ENCODE data around the gene UBTD2.

Gene UBTD2

DNA sequence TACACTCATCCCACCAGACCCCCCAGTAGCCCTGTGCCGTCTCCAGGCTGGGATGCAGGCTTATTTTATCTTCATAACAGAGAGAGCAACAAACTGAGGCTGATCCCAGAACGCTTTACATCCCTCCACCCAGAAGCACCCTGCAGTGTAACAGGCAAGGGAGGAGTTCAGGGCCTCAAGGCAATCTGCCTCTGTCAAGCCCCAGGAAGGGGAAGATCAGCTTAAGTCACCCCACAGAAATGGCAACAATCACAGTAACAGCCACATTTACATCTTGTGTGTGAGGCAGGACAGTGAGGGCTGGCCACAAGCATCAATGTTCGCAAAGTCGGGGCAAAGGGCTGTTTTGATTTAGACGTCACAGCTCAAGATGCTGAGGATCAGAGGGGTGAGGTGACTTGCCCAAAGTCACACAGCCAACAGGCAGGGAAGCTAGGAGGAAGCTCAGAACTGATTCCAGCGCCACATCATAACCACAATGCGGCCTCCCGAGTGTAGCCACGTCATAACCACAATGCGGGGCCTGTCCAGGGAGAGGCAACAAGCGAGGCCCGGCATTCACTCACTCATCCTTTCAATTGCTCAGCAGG, 109.9 kb downstream of the UBTD2 start:
- peak; percentile 88 for FAIRE-seq

DNA sequence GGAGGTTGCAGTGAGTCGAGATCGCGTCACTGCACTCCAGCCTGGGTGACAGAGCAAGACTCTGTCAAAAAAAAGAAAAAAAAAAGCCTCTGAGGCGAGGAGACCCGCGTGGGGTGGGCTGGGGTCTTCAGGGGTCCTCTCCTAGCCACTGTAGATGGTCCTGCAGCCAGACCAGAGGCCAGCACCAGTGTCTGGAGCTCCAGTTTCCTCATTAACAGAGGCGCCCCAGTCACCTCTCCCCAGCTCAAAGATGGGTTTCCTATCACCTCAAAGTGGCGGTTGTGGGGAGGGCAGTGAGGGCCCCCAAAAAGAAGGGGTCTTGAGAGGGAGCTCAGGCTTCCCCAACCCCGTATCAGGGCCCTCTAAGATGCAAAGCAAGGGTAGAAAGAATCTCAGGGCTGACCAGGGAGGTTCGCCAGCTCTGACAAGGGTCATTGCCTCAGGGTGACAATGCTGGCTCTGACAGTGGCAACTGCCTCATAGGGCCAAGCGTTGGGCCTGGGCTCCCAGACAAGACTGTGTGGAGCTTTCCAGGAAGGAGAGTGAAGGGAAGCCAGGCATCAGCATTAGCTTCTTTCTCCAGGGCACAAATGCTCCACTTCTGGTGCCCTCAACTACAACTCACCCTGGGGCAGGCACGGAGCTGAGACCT, 110.5 kb downstream of the UBTD2 start:
- DNase-seq (ENCODE audit: low spot score) (peak; percentile 49), FAIRE-seq (peak; percentile 75)

More for the DNA sequence above, 109.9 kb downstream of the UBTD2 start:
- DNase-seq (ENCODE audit: low spot score), result peak; percentile 79

DNA sequence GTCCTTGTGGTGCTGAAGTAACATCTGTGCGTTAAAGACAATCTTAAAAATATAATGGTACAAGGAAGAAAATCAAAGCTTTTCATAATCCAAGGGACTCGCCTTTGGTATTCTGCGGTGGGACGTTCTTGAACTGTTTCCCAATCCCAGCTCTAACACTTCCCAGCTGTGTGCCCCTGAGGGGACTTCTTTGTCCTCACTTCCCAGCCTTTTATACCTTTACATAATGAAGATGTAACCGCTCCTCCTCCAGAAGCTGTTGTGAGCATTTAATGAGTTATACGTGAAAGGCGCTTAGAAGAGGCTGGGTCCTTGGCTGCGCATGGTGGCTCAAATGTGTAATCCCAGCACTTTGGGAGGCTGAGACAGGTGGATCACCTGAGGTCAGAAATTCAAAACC, 112.4 kb downstream of the UBTD2 start:
- DNase-seq (ENCODE audit: low spot score) (no peak), FAIRE-seq (no peak)

DNA sequence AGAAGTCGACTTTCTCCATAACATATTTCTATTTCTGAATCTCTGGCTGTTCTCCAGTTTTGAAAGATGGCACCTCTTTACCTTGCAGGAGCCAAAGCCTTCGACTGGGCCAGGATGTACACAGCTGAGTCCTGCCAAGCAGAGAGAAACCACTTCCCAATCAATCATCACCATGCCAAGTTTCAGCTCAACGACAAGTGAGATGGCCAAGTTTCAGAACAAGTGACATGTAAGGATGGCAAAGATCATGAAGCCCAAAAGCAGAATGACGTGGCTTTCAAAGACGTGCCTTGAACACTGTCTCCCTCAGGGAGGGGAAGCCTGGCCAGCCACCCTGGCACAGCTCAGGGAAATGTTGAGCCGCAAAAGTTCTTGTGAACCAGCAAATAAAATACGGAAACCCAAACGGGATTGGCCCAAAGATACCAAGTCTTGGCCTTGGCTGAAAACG, 113.3 kb downstream of the UBTD2 start:
- FAIRE-seq (no peak), DNase-seq (ENCODE audit: low spot score) (no peak)

DNA sequence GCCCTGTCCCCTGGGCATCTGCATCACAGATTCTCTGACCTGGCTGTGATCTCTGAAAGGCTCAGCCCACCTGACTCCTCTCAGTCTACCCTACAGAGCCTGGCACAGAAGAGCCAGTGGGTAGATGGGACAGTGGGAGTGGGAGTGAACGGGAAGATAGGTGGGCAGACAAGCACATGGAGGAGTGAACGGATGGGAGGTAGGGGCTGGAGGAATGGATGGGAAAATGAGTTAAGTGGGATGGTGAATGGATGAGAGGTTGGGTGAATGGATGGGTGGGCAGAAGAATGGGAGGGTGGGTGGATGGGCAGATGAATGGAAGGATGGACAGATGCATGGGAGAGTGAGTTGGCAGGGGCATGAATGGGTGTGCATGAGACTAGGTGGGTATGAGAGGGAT, 114.3 kb downstream of the UBTD2 start:
- FAIRE-seq (no peak), DNase-seq (ENCODE audit: low spot score) (no peak)

DNA sequence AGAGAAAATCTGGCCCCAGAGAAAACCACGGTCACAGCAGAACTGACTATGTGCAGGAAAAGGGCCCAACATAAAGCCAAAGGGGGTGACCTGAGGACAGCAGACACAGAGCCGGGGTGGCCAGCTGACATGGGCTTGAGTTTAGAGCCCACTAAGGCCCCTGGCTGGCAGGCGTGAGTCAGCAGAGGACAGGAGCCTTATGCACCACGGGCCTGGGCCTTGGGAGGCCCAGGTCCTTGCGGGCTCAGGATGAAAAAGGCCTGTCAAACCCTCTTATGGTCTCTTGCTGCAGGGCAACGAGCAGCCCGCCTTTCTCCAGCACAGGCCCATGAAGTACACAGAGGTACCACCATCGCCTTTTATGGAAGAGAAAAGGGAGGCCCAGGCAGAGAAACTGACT, 115.3 kb downstream of the UBTD2 start:
- FAIRE-seq (no peak), DNase-seq (ENCODE audit: low spot score) (no peak)

DNA sequence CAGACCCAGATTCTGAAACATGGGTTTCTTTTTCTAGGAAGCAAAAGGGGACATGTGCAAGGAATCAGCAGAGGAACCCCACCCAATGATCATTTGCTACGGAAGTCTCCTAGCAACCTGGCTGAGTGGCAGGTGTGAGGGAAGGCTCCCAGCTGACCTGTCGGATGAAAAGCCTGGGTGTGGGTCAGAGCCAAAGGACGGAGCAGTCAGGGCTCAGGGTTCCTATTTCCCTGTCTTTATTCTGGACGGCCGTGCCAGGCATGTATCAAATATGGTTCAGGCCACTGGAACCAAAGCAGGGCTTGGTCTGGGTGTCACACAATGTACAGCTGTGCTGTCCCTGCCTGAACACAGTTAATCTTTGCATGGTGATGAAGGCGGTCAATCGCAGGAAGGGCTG, 115.7 kb downstream of the UBTD2 start:
- FAIRE-seq, result no peak
- no peak for DNase-seq (ENCODE audit: low spot score)

DNA sequence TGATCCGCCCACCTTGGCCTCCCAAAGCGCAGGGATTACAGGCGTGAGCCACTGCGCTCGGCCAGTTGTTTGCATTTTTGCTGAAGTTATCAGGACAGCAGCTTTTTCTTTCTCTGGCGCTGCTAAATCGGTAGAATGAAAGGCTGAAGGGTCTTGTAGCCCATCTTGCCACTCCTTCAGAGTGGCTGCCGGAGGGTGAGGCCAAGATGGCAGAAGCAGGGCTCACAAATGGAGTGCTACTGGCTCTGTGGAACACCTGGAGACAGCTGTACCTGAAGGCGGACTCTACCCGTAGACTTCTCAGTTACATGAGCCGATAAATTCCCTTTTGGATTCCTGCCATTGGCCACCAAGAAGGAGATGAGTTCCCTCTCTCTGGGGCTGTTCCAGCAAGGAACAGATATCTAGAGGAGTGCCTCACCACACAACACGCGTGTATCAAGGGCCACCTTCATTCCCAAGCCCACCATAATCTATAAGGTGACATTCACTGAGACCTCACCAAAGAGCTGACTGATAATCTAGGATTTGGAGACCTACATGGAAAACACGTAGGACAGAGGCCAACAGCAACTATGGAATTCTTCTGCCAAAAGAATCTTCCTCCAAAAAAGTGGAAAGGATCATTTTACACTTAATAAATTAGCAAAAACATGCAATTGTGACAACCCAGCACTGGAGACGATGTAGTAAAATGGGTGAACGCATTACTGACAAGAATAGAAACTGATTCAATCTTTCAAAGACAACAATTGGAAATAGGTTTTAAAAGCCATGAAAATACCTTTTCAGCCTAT, 117.3 kb downstream of the UBTD2 start:
- DNase-seq (ENCODE audit: low spot score) (no peak), FAIRE-seq (no peak)

DNA sequence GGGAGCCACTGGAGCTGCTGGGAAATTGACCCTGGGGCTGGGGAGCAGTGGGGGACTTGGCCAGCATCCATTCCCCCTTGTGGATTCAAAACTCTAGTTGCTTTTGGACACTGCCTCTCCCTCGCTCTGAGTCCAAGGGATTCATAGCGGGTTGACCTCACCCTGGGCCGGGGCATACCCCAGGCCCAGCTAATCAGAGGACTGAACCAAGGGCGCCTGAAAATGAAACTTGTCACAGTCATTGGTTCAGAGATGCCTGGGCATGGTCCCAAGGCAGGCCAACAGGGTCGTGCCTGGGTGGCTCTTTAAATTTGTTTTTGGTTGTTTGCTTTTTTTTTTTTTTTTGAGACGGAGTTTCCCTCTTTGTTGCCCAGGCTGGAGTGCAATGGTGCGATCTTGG, 118.1 kb downstream of the UBTD2 start:
- FAIRE-seq (no peak), DNase-seq (ENCODE audit: low spot score) (no peak)

DNA sequence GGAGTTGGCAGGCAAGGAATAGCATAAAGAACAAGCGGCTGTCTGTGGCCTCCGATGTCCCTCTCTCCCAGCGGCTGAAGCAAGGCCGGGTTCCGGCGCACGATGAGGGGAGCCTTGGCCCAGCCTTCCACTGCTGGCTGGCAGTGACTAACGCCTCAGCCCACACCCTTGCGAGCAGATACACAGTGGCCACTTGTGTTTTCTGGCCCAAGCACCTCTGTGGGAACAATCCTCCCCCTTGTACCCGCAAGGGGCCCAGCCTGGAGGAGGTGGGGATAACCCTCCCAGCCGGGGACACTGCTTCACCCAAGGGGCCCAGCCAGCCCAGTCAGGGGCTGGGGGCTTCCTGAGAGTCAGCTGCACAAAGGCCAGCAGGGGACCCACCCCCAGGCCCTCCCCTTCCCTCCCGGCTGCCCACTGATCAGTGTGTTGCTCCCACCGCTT, 118.8 kb downstream of the UBTD2 start:
- DNase-seq (ENCODE audit: low spot score) (no peak), FAIRE-seq (no peak)

DNA sequence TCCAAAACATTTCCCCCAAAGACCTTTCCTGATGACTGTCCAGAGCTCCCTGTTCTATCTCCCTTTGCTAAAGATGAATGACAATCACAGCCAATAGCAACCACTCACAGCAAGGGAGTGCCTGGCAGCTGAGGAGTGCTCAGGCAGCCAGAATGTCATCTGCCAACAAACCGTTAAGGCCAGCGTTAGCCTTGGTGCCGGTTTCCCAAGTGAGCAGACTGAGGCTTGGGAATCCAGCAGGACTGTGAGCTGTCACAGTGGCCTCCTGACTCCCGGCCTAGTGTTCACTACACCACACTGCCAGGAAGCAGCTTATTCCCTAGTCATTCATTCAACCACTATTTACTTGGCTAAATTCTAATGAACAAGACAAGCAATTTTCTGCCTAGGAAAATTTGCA, 120.2 kb downstream of the UBTD2 start:
- no peak for DNase-seq (ENCODE audit: low spot score)
- FAIRE-seq, result no peak

DNA sequence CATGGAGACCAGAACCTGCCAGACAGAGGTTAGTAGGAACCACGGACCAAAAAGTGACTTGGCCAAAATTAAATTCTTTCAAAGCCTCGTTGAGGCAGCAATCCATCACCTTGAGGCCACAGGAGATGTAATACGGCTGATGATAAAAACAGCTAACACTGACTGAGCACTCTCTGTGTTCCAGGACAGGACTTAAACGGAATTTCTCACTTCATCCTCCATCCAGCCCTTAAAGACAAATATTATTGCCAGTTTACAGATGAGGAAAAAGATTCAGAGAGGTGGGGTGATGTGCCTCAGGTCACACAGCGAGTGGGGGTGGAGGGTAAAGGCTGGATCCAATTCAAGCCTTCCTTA, 120.6 kb downstream of the UBTD2 start:
- FAIRE-seq (no peak), DNase-seq (ENCODE audit: low spot score) (no peak)

DNA sequence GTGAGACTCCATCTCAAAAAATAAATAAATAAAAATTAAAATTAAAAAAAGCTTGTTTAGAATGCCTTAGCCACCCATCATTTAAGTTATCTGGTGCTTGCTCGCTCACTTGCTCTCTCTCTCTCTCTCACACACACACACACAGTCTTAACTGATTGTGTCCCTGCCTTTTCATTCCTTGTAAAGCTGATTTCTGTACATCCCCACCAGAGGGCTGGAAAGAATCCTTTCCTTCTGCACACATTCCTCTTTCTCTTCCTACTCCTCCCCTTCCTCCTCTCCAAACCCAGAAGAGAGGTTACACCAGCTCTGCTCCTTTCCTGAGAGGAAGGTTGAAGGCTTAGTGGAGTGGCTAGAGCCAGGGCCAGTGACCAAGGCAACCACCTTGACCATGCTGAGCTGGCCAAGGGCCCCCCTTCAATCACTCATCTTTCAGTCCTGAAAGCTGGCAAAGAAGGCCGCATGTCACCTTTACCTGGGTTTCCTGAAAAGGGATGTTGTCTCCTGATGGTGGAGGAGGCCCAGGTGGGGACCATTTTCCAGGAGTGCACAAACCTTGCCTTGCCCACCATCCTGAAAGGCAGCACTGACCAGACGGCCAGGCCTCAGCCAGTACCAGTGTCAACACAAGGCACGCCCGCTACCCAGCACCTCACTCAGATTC, 121.1 kb downstream of the UBTD2 start:
- DNase-seq (ENCODE audit: low spot score) (no peak), FAIRE-seq (no peak)

DNA sequence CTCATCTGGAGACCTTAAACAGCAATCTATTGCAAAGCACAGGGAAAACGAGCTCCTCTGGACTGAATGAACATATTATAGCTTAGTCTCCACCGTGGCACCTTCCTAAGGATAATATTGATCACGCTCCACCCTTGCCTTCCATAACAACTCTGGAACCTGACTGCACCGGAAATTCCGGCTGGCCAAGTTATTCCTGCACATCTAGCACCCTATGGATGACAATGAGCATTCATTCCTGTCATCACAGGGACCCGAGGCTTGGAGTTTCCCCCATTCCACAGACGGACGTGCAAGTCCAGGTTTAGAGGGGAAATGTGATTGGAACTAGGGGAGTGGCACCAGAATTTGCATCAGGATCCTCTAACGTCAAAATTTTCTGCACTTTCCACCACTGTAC, 123.1 kb downstream of the UBTD2 start:
- no peak for FAIRE-seq
- no peak for DNase-seq (ENCODE audit: low spot score)

Data from RCC 7860 (cell line).